GM23248 (cell line): ENCODE results near the gene L1TD1. TPM values are rescaled to one million over a fixed set of nuclear protein-coding genes. Genes with fewer than 3 reads are reported as not detected.
"Not testable (repeated sequence)": the region's sequence is repeated elsewhere in the genome, so short reads cannot be mapped to it uniquely, and the experiment has no call there.

Source experiments
- DNase-seq: peaks from one replicate; pipeline ENCODE4 v3.0.0-alpha.2; 2015
- H2AFZ ChIP-seq: fragments of 200-600 bp; sonication (generic); 2 replicates; pipeline ENCODE4 v1.6.1; 2016; ENCODE audit warnings: antibody characterized with exemption
- H3F3A ChIP-seq: fragments of 200-600 bp; sonication (generic); 2 replicates; pipeline ENCODE4 v1.6.1; 2016; ENCODE audit warnings: mild to moderate bottlenecking, antibody characterized with exemption, mixed run types; ENCODE audit not compliant: insufficient read depth
- H3K27ac ChIP-seq: fragments of 200-600 bp; sonication (generic); 2 replicates; pipeline ENCODE4 v1.5.1; 2016; ENCODE audit warnings: mild to moderate bottlenecking
- H3K27me3 ChIP-seq: fragments of 200-600 bp; sonication (generic); replicated peaks from 2 replicates; pipeline ENCODE4 v1.6.1; 2016; ENCODE audit warnings: mild to moderate bottlenecking; ENCODE audit not compliant: insufficient read depth
- H3K36me3 ChIP-seq: fragments of 200-600 bp; sonication (generic); 2 replicates; pipeline ENCODE4 v1.6.1; 2016; ENCODE audit warnings: low read depth, mild to moderate bottlenecking
- H3K4me1 ChIP-seq: fragments of 200-600 bp; sonication (generic); 2 replicates; pipeline ENCODE4 v1.6.1; 2016; ENCODE audit warnings: mild to moderate bottlenecking; ENCODE audit not compliant: insufficient read depth
- H3K4me2 ChIP-seq: fragments of 200-600 bp; sonication (generic); one replicate; pipeline ENCODE4 v1.6.1; 2016; ENCODE audit warnings: mild to moderate bottlenecking; ENCODE audit not compliant: unreplicated experiment
- H3K4me3 ChIP-seq: fragments of 200-600 bp; sonication (generic); 2 replicates; pipeline ENCODE4 v1.5.1; 2016; ENCODE audit warnings: mild to moderate bottlenecking
- H3K79me2 ChIP-seq: fragments of 200-600 bp; sonication (generic); 2 replicates; pipeline ENCODE4 v1.6.1; 2016; ENCODE audit warnings: mild to moderate bottlenecking; ENCODE audit not compliant: insufficient read depth
- H3K9ac ChIP-seq: fragments of 200-600 bp; sonication (generic); 2 replicates; pipeline ENCODE4 v1.6.1; 2016; ENCODE audit warnings: mild to moderate bottlenecking
- H3K9me2 ChIP-seq: fragments of 200-600 bp; sonication (generic); 2 replicates; pipeline ENCODE4 v1.6.1; 2016; ENCODE audit warnings: mixed run types, mild to moderate bottlenecking, moderate library complexity; ENCODE audit not compliant: insufficient read depth
- H3K9me3 ChIP-seq: fragments of 200-600 bp; sonication (generic); one replicate; pipeline ENCODE4 v1.6.1; 2017; ENCODE audit warnings: low read depth
- H4K20me1 ChIP-seq: fragments of 200-600 bp; sonication (generic); 2 replicates; pipeline ENCODE4 v1.6.0; 2016; ENCODE audit not compliant: insufficient read depth
- EZH2 ChIP-seq: fragments of 200-600 bp; sonication (generic); IDR thresholded peaks from 2 replicates; pipeline ENCODE4 v1.6.1; 2018; ENCODE audit warnings: antibody characterized with exemption, mild to moderate bottlenecking; ENCODE audit not compliant: insufficient read depth, poor library complexity, severe bottlenecking
- EZH2phosphoT487 ChIP-seq: fragments of 200-600 bp; sonication (generic); IDR thresholded peaks from 2 replicates; pipeline ENCODE4 v1.6.1; 2018; ENCODE audit warnings: antibody characterized with exemption, moderate library complexity, mild to moderate bottlenecking, low read depth; ENCODE audit not compliant: insufficient read depth
- WGBS, 2 experiments: methylation state at CpG; one replicate each; pipeline ENCODE4 v1.1.6; 2015 to 2017; ENCODE audit warnings: low lambda C conversion rate in 2 of 2, low coverage in 1 of 2; ENCODE audit errors: missing lambda C conversion rate in 2 of 2; 5-methylcytosine and 5-hydroxymethylcytosine counted together
- in situ Hi-C: fragments of 300-500 bp; cut with MboI; formaldehyde crosslinking; loops from 2 replicates; pipeline ENCODE4 v1.15.0; 2020
- polyA plus RNA-seq: library from polyadenylated mRNA; unstranded; fragments of >200 nt; fragmentation: Nextera tagmentation; extraction: Ambion mirVana; gene quantifications from 2 replicates; pipeline ENCODE4 v1.2.1, GENCODE V29; 2016
- total RNA-seq: library from RNA; depleted of rRNA; stranded (reverse); fragments of >200 nt; shearing (Covaris generic); gene quantifications from 2 replicates; pipeline ENCODE4 v1.2.3, GENCODE V29; 2014

L1TD1 gene
- total and polyA plus RNA-seq, 2 experiments from 2014 or later = 0.11 to 0.14 TPM

DNA sequence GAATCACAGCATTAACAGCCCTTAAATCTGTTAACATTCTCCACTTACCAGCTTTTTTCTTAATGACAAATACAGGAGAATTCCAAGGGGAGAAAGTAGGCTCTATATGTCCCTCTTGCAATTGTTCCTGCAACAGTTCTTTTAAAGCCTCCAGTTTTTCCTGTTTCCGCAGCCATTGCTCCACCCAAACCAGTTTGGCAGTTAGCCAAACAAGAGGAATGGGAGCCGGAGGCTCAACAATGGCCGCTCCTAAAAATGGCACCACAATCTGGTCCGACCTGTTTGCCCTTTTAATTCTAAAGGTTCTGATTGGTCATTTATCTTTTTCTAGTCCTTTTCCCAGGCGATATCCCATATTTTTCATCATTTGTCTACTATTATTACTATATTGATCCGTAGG, 14.0 kb upstream of the L1TD1 start:
- Histone ChIP-seq H4K20me1 (no peaks in the 10 kb centered on the region), H2AFZ (no peak overlapping the region), H3K9me3 (no peaks in the 10 kb centered on the region), H3K4me3 (no peak overlapping the region), H3F3A (no peaks in the 10 kb centered on the region), H3K9ac (no peak overlapping the region), H3K4me1 (no peaks in the 10 kb centered on the region), H3K36me3 (no peaks in the 10 kb centered on the region), H3K27me3 (peaks cover 4% of the 10 kb centered on the region; the same call in 1 of the 2 replicates), H3K27ac (no peak overlapping the region), H3K79me2 (no peaks in the 10 kb centered on the region), H3K4me2 (no peak overlapping the region), H3K9me2 (no peaks in the 10 kb centered on the region)
- 46 to 55% methylated on average over 6 of the region's 6 CpGs for WGBS, 2 experiments
- no peak for DNase-seq
- in situ Hi-C loops = no loop called here
- TF ChIP-seq EZH2phosphoT487 (no peak), EZH2 (no peak)

DNA sequence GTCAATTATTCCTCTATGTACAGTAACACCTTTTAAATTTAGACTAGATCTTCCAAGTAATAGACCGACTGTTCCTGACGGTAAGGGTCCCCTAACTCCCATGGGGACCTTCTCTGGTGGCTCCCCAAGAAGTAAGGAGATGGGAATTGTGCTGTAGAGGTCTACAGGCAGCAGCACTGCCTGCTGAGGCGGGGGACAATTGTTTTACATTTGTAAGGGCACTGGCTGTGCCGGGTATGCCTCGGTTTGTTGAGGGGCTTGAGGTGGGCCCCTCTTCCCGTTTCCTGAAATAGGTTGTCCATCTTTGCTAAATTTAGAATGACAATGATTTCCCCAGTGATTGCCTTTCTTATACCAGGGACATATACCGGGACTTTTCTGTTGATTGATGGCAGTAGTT, 13.1 kb upstream of the L1TD1 start:
- Histone ChIP-seq H3K9me3 (no peaks in the 10 kb centered on the region), H2AFZ (no peak overlapping the region), H3K27me3 (peaks cover 4% of the 10 kb centered on the region; the same call in 1 of the 2 replicates), H3K79me2 (no peaks in the 10 kb centered on the region), H3K4me2 (no peak overlapping the region), H3K27ac (no peak overlapping the region), H3K4me1 (no peaks in the 10 kb centered on the region), H3K4me3 (no peak overlapping the region), H3F3A (no peaks in the 10 kb centered on the region), H4K20me1 (no peaks in the 10 kb centered on the region), H3K36me3 (no peaks in the 10 kb centered on the region), H3K9me2 (no peaks in the 10 kb centered on the region), H3K9ac (no peak overlapping the region)
- no peak for DNase-seq
- in situ Hi-C loops = no loop called here
- 61 to 62% methylated on average over 7 of the region's 7 CpGs for WGBS, 2 experiments
- TF ChIP-seq EZH2phosphoT487 (no peak), EZH2 (no peak)

DNA sequence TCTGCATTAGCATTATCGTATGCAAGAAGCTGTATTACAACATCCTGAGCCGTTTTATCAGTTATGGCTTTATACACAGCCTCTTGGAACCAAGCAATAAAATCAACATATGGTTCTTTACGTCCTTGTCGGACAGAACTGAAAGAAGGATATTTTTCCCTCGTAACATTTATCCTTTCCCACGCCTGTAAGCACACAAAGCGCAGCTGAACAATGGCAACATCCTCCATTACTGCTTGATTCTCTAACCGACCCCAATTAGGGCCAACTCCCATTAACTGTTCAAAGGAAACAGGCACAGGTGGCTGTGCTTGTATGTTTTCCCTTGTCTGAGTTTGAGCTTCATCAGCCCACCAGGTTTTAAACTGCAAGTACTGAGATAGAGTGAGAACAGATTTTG, 12.5 kb upstream of the L1TD1 start:
- H3K9me3 ChIP-seq, H4K20me1 ChIP-seq, H3K36me3 ChIP-seq, in situ Hi-C loops, H3K4me1 ChIP-seq, H3K4me2 ChIP-seq, H3K27me3 ChIP-seq, H3K79me2 ChIP-seq, H3K27ac ChIP-seq, H2AFZ ChIP-seq, H3F3A ChIP-seq, H3K9me2 ChIP-seq, H3K9ac ChIP-seq, H3K4me3 ChIP-seq, DNase-seq: not testable (repeated sequence)
- WGBS, 2 experiments = 57 to 58% methylated on average over 8 of the region's 8 CpGs

DNA sequence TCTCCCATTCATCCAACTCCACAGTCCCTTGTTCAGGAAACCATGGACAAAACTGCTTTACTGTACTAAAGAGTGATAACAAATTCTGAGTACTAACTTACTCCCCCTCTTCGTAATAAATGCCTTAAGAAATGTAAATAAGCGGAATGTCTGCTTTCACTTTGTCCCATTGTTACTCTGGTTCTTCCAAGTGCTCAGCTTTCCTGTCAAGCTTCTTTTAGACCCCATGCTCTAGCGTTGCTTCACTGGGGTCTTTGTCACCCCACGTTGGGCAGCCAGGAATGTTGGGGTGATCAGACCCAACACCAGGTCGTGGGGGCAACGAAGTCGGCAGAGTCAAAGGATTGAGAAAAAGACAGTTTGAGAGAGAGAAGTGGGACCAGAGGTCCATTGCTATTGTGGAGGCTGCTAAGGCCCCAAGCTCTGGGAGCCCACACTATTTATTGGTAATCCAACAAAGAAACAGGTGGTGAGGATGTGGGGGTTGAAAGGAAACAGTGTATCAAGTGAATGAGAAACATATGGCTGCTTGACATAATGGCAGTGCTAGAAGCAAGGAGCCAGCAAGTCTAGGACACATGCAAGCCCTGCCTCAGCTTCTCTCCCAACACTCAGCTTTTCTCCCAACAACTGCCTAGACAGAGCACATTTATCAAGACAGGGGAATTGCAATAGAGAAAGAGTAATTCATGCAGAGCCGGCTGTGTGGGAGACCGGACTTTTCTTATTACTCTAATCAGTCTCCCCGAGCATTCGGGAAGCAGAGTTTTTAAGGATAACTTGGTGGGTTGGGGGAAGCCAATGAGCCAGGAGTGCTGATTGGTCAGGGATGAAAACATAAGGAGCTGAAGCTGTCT, 11.3 kb upstream of the L1TD1 start:
- H3K27me3 ChIP-seq, H3K4me3 ChIP-seq, H3K4me1 ChIP-seq, H3K4me2 ChIP-seq, H4K20me1 ChIP-seq, H2AFZ ChIP-seq, H3K9ac ChIP-seq, DNase-seq, H3K9me3 ChIP-seq, H3F3A ChIP-seq, in situ Hi-C loops, H3K79me2 ChIP-seq, H3K36me3 ChIP-seq, H3K9me2 ChIP-seq, H3K27ac ChIP-seq: not testable (repeated sequence)
- 46 to 52% methylated on average over 11 of the region's 11 CpGs for WGBS, 2 experiments

DNA sequence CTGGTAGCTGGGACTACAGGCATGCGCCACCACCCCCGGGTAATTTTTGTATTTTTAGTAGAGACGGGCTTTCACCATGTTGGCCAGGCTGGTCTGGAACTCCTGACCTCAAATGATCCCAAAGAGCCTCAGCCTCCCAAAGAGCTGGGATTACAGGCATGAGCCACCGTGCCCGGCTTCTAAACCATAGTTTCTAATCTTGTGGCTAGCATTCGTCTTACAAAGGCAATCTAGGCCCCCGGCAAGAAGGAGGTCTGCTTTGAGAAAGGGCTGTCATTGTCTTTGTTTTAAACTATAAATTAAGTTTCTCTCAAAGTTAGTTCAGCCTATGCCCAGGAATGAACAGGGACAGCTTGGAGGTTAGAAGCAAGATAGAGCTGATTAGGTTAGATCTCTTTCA, 10.3 kb upstream of the L1TD1 start:
- H3K9ac ChIP-seq = no peak overlapping the region
- H3F3A ChIP-seq = no peaks in the 10 kb centered on the region
- H2AFZ ChIP-seq = no peak overlapping the region
- no peaks in the 10 kb centered on the region for H3K36me3 ChIP-seq
- H3K9me2 ChIP-seq = no peaks in the 10 kb centered on the region
- H3K79me2 ChIP-seq = no peaks in the 10 kb centered on the region
- no peaks in the 10 kb centered on the region for H4K20me1 ChIP-seq
- WGBS, 2 experiments = 80 to 81% methylated on average over 7 of the region's 7 CpGs
- H3K4me2 ChIP-seq = no peak overlapping the region
- in situ Hi-C loops = no loop called here
- H3K4me3 ChIP-seq = no peak overlapping the region
- TF ChIP-seq EZH2phosphoT487 (no peak), EZH2 (no peak)
- DNase-seq = no peak
- peaks cover 4% of the 10 kb centered on the region; the same call in 1 of the 2 replicates for H3K27me3 ChIP-seq
- no peaks in the 10 kb centered on the region for H3K9me3 ChIP-seq
- H3K27ac ChIP-seq = no peak overlapping the region
- no peaks in the 10 kb centered on the region for H3K4me1 ChIP-seq

DNA sequence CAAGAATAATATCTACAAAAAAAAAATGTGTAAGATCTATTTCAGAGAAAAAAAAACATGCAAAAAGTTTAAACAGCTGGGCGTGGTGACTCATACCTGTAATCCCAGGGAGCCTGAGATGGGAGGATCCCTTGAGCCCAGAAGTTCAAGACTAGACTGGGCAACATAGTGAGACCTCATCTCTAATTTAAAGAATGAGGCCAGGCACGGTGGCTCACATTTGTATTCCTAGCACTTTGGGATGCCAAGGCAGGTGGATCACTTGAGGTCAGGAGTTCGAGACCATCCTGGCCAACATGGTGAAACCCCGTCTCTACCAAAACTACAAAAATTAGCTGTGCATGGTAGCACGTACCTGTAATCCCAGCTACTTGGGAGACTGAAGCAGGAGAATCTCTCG, 9.4 kb upstream of the L1TD1 start:
- H3K4me1 ChIP-seq, H3F3A ChIP-seq, H3K27ac ChIP-seq, H3K4me2 ChIP-seq, H3K9me3 ChIP-seq, H3K36me3 ChIP-seq, H4K20me1 ChIP-seq, H2AFZ ChIP-seq, H3K4me3 ChIP-seq, H3K27me3 ChIP-seq, H3K9me2 ChIP-seq, H3K9ac ChIP-seq, in situ Hi-C loops, H3K79me2 ChIP-seq: not testable (repeated sequence)
- WGBS, 2 experiments = 68 to 72% methylated on average over 6 of the region's 6 CpGs
- peak; percentile 26 for DNase-seq
